ENCODE data around the gene L3MBTL1. TPM values are rescaled to one million over a fixed set of nuclear protein-coding genes. Genes with fewer than 3 reads are reported as not detected.

L3MBTL1 gene
- total RNA-seq, 3 donors from 2014 or later: 6.4 to 13.1 (median 10.7) TPM

DNA sequence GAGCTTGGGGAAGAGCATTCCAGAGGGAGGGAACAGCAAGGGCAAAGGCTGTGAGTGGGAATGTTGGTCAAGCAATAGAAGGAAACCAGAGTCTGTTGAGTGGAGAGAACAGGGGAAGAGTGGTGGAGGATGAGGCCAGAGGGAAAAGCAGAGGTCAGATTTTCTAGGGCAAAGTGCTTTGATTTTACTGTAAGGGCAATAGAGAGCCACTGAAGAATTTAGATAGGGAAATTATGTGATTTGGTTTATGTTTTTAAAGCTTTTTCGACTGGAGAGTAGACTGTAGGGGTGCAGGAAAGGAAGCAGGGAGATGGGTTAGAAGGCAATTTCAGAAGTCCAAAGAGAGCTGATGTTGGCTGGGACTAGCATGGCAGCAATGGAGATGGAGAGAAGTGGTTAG lies 4.4 kb downstream of the L3MBTL1 start:
- peaks cover 2% of the 10 kb centered on the region for H3K4me1 ChIP-seq (ENCODE audit: low read depth)
- intact Hi-C loops (cut with DNase I, micrococcal nuclease): no loop called here
- DNase-seq (no peak), ATAC-seq (no peak)
- no peak overlapping the region for H3K4me3 ChIP-seq
- no peaks in the 10 kb centered on the region for H3K36me3 ChIP-seq (ENCODE audit: low read depth)
- TF ChIP-seq, protein P1, sequence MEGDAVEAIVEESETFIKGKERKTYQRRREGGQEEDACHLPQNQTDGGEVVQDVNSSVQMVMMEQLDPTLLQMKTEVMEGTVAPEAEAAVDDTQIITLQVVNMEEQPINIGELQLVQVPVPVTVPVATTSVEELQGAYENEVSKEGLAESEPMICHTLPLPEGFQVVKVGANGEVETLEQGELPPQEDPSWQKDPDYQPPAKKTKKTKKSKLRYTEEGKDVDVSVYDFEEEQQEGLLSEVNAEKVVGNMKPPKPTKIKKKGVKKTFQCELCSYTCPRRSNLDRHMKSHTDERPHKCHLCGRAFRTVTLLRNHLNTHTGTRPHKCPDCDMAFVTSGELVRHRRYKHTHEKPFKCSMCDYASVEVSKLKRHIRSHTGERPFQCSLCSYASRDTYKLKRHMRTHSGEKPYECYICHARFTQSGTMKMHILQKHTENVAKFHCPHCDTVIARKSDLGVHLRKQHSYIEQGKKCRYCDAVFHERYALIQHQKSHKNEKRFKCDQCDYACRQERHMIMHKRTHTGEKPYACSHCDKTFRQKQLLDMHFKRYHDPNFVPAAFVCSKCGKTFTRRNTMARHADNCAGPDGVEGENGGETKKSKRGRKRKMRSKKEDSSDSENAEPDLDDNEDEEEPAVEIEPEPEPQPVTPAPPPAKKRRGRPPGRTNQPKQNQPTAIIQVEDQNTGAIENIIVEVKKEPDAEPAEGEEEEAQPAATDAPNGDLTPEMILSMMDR (IDR thresholded peaks at IDR 0.05): no peak
- H3K9me3 ChIP-seq: no peaks in the 10 kb centered on the region

DNA sequence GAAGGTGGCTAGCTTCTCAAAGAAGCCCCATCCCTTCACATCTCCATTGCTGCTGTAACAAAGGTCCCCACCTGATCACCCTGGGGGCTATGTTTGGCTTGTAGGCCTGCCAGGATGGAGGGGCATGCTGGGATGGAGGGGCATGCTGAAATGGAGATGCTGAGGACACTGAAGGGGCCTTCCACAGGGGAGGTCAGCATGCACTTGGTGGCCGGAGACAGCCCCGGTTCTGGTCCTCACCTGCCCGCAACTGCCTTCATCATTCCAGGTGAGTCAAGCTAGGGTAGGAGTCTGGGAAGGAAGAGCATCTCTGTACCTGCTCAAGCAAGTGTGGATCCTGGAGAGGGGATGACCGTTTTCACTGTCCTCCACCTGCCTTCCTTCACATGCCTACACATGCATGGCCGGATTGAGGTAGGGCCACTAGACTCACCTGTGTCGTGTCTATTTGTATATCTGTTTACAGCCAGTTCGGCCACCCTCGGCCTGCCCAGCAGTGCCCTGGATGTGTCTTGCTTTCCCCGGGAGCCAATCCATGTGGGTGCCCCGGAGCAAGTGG lies 6.0 kb downstream of the L3MBTL1 start:
- ATAC-seq (peak; percentile 4), DNase-seq (peak in 1 of 3 donors; percentile 31)
- no peaks in the 10 kb centered on the region for H3K9me3 ChIP-seq
- intact Hi-C loops (cut with DNase I, micrococcal nuclease): no loop called here
- peaks cover 2% of the 10 kb centered on the region for H3K4me1 ChIP-seq (ENCODE audit: low read depth)
- TF ChIP-seq, protein P1 (IDR thresholded peaks at IDR 0.05): no peak
- H3K36me3 ChIP-seq (ENCODE audit: low read depth): no peaks in the 10 kb centered on the region
- H3K4me3 ChIP-seq: no peak overlapping the region

DNA sequence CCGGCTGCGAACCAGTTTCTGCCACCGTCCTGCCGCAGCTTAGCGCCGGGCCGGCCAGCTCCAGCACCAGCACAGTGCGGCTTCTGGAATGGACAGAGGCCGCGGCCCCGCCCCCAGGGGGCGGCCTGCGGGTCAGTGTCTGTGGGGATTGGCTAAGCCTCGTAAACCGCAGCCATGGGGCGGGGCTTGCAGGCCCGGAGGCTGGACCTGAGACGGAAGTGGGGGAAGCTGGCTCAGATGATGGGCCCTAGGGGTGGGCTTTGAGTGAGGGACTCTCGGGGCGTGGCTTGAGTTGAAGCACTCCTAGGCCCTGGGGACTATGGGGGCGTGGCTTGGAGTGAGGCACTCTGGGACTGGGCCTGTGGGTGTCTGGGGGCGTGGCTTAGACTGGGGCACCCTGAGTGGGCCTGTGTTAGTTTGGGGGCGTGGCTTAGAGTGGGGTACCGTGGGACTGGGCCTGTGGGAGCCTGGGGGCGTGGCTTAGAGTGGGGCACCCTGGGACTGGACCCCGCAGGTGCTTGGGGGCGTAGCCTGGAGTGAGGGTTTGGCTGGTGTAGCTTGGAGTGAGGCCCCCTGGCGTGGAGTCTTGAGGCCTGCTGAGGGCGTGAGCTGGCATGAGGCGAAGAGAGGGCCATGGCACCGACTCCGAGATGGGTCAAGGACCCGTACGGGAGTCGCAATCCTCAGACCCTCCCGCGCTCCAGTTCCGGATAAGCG lies 6.6 kb downstream of the L3MBTL1 start:
- peak; percentile 94 for ATAC-seq
- H3K4me1 ChIP-seq (ENCODE audit: low read depth): peaks cover 2% of the 10 kb centered on the region
- intact Hi-C loops (cut with DNase I, micrococcal nuclease): no loop called here
- H3K9me3 ChIP-seq: no peaks in the 10 kb centered on the region
- DNase-seq: peak; percentile 95 to 98 (median 97)
- H3K4me3 ChIP-seq: peak overlapping the region; percentile 35
- H3K36me3 ChIP-seq (ENCODE audit: low read depth): no peaks in the 10 kb centered on the region
- TF ChIP-seq, protein P1 (IDR thresholded peaks at IDR 0.05): no peak

DNA sequence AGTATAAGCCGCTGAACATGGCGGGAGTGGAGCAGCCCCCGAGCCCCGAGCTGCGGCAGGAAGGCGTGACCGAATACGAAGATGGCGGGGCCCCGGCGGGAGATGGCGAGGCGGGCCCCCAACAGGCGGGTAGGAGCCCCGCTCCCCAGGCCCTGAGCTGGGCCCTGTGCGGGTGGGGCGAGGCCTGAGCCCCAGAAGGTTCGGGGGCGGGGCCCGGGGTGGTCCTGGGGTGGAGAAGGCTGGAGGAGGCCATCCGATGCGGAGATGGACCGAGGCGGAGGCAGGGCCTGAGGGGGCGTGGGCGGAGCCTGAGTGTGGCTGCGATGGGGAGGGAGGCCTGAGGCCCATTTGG lies 7.1 kb downstream of the L3MBTL1 start:
- Histone ChIP-seq H3K36me3 (ENCODE audit: low read depth) (no peaks in the 10 kb centered on the region), H3K4me1 (ENCODE audit: low read depth) (peaks cover 2% of the 10 kb centered on the region), H3K9me3 (no peaks in the 10 kb centered on the region), H3K4me3 (peak overlapping the region; percentile 35)
- DNase-seq: peak in 1 of 3 donors; percentile 29
- intact Hi-C loops (cut with DNase I, micrococcal nuclease): no loop called here
- TF ChIP-seq, protein P1 (IDR thresholded peaks at IDR 0.05): no peak
- ATAC-seq: peak; percentile 1

DNA sequence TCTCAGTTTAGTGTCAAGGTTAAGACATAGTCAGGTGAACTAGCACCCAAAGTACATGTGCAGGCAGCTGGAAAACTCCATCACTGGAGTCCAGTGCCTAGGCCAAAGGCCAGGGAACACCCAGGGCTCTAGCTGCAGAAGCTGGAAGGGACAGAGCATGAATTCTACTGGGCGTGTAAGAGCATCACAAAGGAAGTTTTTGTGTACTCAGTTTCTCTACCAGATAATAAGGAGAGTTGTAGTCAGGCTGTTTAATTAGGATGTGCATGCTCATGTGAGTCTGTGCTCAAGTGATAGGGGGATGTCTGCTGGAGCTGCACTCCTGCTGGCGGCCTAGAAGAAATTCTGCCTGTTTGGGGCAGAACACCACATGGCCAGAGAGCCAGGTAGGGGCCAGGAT lies 8.1 kb downstream of the L3MBTL1 start:
- Histone ChIP-seq H3K9me3 (no peaks in the 10 kb centered on the region), H3K36me3 (ENCODE audit: low read depth) (no peaks in the 10 kb centered on the region), H3K4me1 (ENCODE audit: low read depth) (peaks cover 2% of the 10 kb centered on the region), H3K4me3 (no peak overlapping the region)
- TF ChIP-seq, protein P1 (IDR thresholded peaks at IDR 0.05): no peak
- DNase-seq (no peak), ATAC-seq (no peak)
- intact Hi-C loops (cut with DNase I, micrococcal nuclease): no loop called here
